HepG2 (cell line): ENCODE data around the gene CYP4F2. TPM values are rescaled to one million over a fixed set of nuclear protein-coding genes. Genes with fewer than 3 reads are reported as not detected.

ENCODE experiments used
- ATAC-seq: fragments of 200-7000 bp; cut with Tn5 transposase; 3 replicates; pipeline ENCODE4 v1.9.1; 2020; ENCODE audit warnings: mild to moderate bottlenecking, moderate library complexity
- BruUV-seq: library from RNA; stranded (reverse); fragments of 400-500 nt; replicated peaks from 2 replicates; lab custom pipeline; 2021; lab: Mats Ljungman, UMichigan
- CTCF ChIA-PET: fragments of 300-600 bp; formaldehyde crosslinking; extraction: SDS; loops from one replicate; lab custom pipeline; 2021; ENCODE audit warnings: low total read pairs, inconsistent platforms, low intra/inter-chr PET ratio; lab: Yijun Ruan, JAX
- POLR2A ChIA-PET: fragments of 350-600 bp; sonication (Branson Sonifier 250); formaldehyde crosslinking; loops from one replicate; lab custom pipeline; 2020; ENCODE audit warnings: antibody characterized with exemption, inconsistent platforms; lab: Yijun Ruan, JAX
- DNase-seq: peaks from one replicate; pipeline ENCODE4 v3.0.0-alpha.2; 2015; ENCODE audit warnings: low spot score
- FAIRE-seq: peaks from 3 replicates; lab custom pipeline; 2011; peaks lifted over from hg19 to GRCh38; lab: Jason Lieb, UNC
- H2AFZ ChIP-seq: one replicate; pipeline ENCODE4 v1.6.1; 2011; ENCODE audit warnings: low read length, inconsistent platforms
- H3K27ac ChIP-seq: fragments of 300-600 bp; 3 replicates; pipeline ENCODE4 v1.8.0; 2011; ENCODE audit warnings: mixed run types, mild to moderate bottlenecking, mixed read lengths, low read length, inconsistent platforms; ENCODE audit not compliant: insufficient read depth; ENCODE audit errors: extremely low read length
- H3K27me3 ChIP-seq, 2 experiments: fragments of 200-600 bp in 1 of 2; 2 replicates in 1 of 2; 3 replicates in 1 of 2; pipeline versions ENCODE4 v1.6.0 to v1.8.0; 2011; ENCODE audit warnings: low read length in 2 of 2, mild to moderate bottlenecking in 2 of 2, moderate library complexity in 2 of 2, inconsistent platforms in 1 of 2; ENCODE audit not compliant: insufficient read depth in 2 of 2, control insufficient read depth in 1 of 2
- H3K36me3 ChIP-seq, 2 experiments: fragments of 200-600 bp in 1 of 2; replicated peaks in 1 of 2; 2 replicates in 1 of 2; 3 replicates in 1 of 2; pipeline versions ENCODE4 v1.5.1 to v1.8.0; 2011; ENCODE audit warnings: low read length in 2 of 2, inconsistent platforms in 1 of 2; ENCODE audit not compliant: insufficient read depth in 2 of 2, control insufficient read depth in 1 of 2
- H3K4me1 ChIP-seq: 2 replicates; pipeline ENCODE4 v1.5.1; 2012; ENCODE audit warnings: low read length, inconsistent platforms; ENCODE audit not compliant: insufficient read depth
- H3K4me2 ChIP-seq: 2 replicates; pipeline ENCODE4 v1.6.0; 2011; ENCODE audit warnings: low read depth, low read length, inconsistent platforms
- H3K4me3 ChIP-seq, 3 experiments: fragments of 200-600 bp in 1 of 3; sonication (generic), shearing (Covaris generic) in 1 of 3; replicated peaks in 1 of 3; 2 replicates each; pipeline ENCODE4 v1.5.1; 2011 to 2016; ENCODE audit warnings: low read length in 3 of 3, inconsistent platforms in 2 of 3, low read depth in 2 of 3, mild to moderate bottlenecking in 2 of 3, control low read depth in 1 of 3, mixed read lengths in 1 of 3; ENCODE audit not compliant: insufficient read depth in 1 of 3
- H3K79me2 ChIP-seq: one replicate; pipeline ENCODE4 v1.6.1; 2011; ENCODE audit warnings: low read length, inconsistent platforms; ENCODE audit not compliant: insufficient read depth
- H3K9ac ChIP-seq: 2 replicates; pipeline ENCODE4 v1.6.0; 2011; ENCODE audit warnings: mild to moderate bottlenecking, low read depth, low read length, inconsistent platforms; ENCODE audit not compliant: insufficient read depth
- H3K9me3 ChIP-seq: 2 replicates; pipeline ENCODE4 v1.5.1; 2012; ENCODE audit warnings: mild to moderate bottlenecking, low read length
- H4K20me1 ChIP-seq: 2 replicates; pipeline ENCODE4 v1.6.0; 2011; ENCODE audit warnings: inconsistent platforms, mild to moderate bottlenecking, low read length, moderate library complexity; ENCODE audit not compliant: insufficient read depth
- CBX5 ChIP-seq: sonication (generic); formaldehyde crosslinking; IDR thresholded peaks from 2 replicates; pipeline ENCODE4 v1.4.0; 2020; ENCODE audit warnings: missing genetic modification reagents, borderline replicate concordance
- ELF3 ChIP-seq: IDR thresholded peaks from 2 replicates; pipeline ENCODE4 v1.6.1; 2016; ENCODE audit warnings: missing genetic modification reagents, missing compliant biosample characterization
- EZH2 ChIP-seq: conservative IDR thresholded peaks from 2 replicates; pipeline ENCODE4 v1.6.1; 2012; ENCODE audit warnings: mild to moderate bottlenecking, low read depth, low read length, moderate library complexity
- FOXM1 ChIP-seq: sonication (generic); formaldehyde crosslinking; IDR thresholded peaks from 2 replicates; pipeline ENCODE4 v1.5.0; 2020; ENCODE audit warnings: missing genetic modification reagents
- MLLT10 ChIP-seq: sonication (generic); formaldehyde crosslinking; IDR thresholded peaks from 2 replicates; pipeline ENCODE4 v1.4.0; 2020; ENCODE audit warnings: missing genetic modification reagents
- PITX1 ChIP-seq: sonication (generic); formaldehyde crosslinking; IDR thresholded peaks from 2 replicates; pipeline ENCODE4 v1.5.1; 2020; ENCODE audit warnings: mild to moderate bottlenecking, missing genetic modification reagents
- RFX3 ChIP-seq: IDR thresholded peaks from 2 replicates; pipeline ENCODE4 v1.6.1; 2016; ENCODE audit warnings: missing biosample characterization, missing genetic modification reagents
- RXRB ChIP-seq: IDR thresholded peaks from 2 replicates; pipeline ENCODE4 v1.6.1; 2016; ENCODE audit warnings: borderline replicate concordance, missing genetic modification reagents, missing compliant biosample characterization
- SP1 ChIP-seq, 2 experiments: fragments of 450-650 bp in 1 of 2; sonication (generic) in 1 of 2; formaldehyde crosslinking in 1 of 2; IDR thresholded peaks; 2 replicates each; pipeline versions ENCODE4 v1.4.0 to v1.6.1; 2016 to 2020; ENCODE audit warnings: missing genetic modification reagents in 1 of 2
- STAT6 ChIP-seq: sonication (generic); formaldehyde crosslinking; IDR thresholded peaks from 2 replicates; pipeline ENCODE4 v1.4.0; 2020; ENCODE audit warnings: missing genetic modification reagents, mild to moderate bottlenecking, borderline replicate concordance
- TRIM22 ChIP-seq: fragments of 450-650 bp; IDR thresholded peaks from 2 replicates; pipeline ENCODE4 v1.6.1; 2017
- ZFP36 ChIP-seq: fragments of 150-350 bp; IDR thresholded peaks from 2 replicates; pipeline ENCODE4 v1.6.1; 2018; ENCODE audit warnings: borderline replicate concordance, low read length, low read depth; ENCODE audit not compliant: partially characterized antibody
- ZNF20 ChIP-seq: sonication (generic); formaldehyde crosslinking; IDR thresholded peaks from 2 replicates; pipeline ENCODE4 v1.4.0; 2020; ENCODE audit warnings: mild to moderate bottlenecking, moderate library complexity, missing genetic modification reagents
- ZNF749 ChIP-seq: sonication (generic); formaldehyde crosslinking; IDR thresholded peaks from 2 replicates; pipeline ENCODE4 v1.8.0; 2022; ENCODE audit warnings: mild to moderate bottlenecking, missing genetic modification reagents, moderate library complexity, borderline replicate concordance
- ZNF780A ChIP-seq: sonication (generic); formaldehyde crosslinking; IDR thresholded peaks from 2 replicates; pipeline ENCODE4 v1.8.0; 2022; ENCODE audit warnings: mild to moderate bottlenecking, missing genetic modification reagents, moderate library complexity
- ZNF850 ChIP-seq: sonication (generic); formaldehyde crosslinking; conservative IDR thresholded peaks from 2 replicates; pipeline ENCODE4 v1.9.0; 2021; ENCODE audit warnings: mild to moderate bottlenecking, missing genetic modification reagents
- WGBS: methylation state at CpG from one replicate; pipeline ENCODE4 v1.1.6; 2017; ENCODE audit warnings: low lambda C conversion rate; 5-methylcytosine and 5-hydroxymethylcytosine counted together
- in situ Hi-C: cut with HindIII; loops from 2 replicates; pipeline ENCODE4 v1.10.0; 2017; ENCODE audit warnings: low pct_unique_long_range_greater_than_20kb; ENCODE audit not compliant: extremely low pct_ligation_motif_present
- intact Hi-C: fragments of 100-400 bp; cut with micrococcal nuclease; formaldehyde crosslinking; loops from one replicate; pipeline ENCODE4 v1.10.0; 2022; ENCODE audit not compliant: unreplicated experiment
- polyA plus RNA-seq, 8 experiments: library from polyadenylated mRNA; depleted of rRNA in 3 of 8; stranded (reverse) in 7 of 8; unstranded in 1 of 8; fragments of >200 nt; fragmentation: Illumina TruSeq in 4 of 8; extraction: Trizol in 4 of 8; gene quantifications; 2 replicates each; pipeline versions ENCODE4 v1.2.1 to v1.2.3, GENCODE V29; 2011 to 2016; ENCODE audit warnings: low read depth in 4 of 8, missing spikeins in 1 of 8, mixed read lengths in 1 of 8; ENCODE audit not compliant: insufficient read depth in 1 of 8
- total RNA-seq, 5 experiments: library from RNA; depleted of rRNA; stranded (reverse); fragments of >200 nt; fragmentation: Illumina TruSeq; extraction: Trizol; gene quantifications; 2 replicates each; pipeline ENCODE4 v1.2.3, GENCODE V29; 2016; ENCODE audit warnings: low read depth in 1 of 5

CYP4F2 gene
- total and polyA plus RNA-seq, 2 of the 13 experiments (the other 11 are each of a cell fraction or from before 2014, with no cell fraction given) = 3.7 to 3.9 TPM

GRCh38 chr19:15944401-15944800, 46.5 kb upstream of the CYP4F2 start:
- no peak overlapping the region for H2AFZ ChIP-seq
- H3K4me1 ChIP-seq = no peaks in the 10 kb centered on the region
- no peaks in the 10 kb centered on the region for H3K27me3 ChIP-seq
- FAIRE-seq (no peak), DNase-seq (no peak), ATAC-seq (no peak)
- H3K9ac ChIP-seq = no peak overlapping the region
- TF ChIP-seq ZNF850 (CRISPR knock-in tag) (peak; percentile 99), ZFP36 (no peak)
- WGBS = 2% methylated on average over 4 of the region's 4 CpGs
- no peaks in the 10 kb centered on the region for H3K36me3 ChIP-seq
- no TSS peak for BruUV-seq
- ChIA-PET POLR2A (no interaction called here), CTCF (no interaction called here)
- no peaks in the 10 kb centered on the region for H3K79me2 ChIP-seq
- intact Hi-C loops = no loop called here
- H3K4me3 ChIP-seq = no peak overlapping the region
- in situ Hi-C loops = no loop called here
- H3K4me2 ChIP-seq = no peak overlapping the region
- no peaks in the 10 kb centered on the region for H4K20me1 ChIP-seq
- H3K9me3 ChIP-seq = peaks cover 15% of the 10 kb centered on the region; the same call in 1 of the 2 replicates
- H3K27ac ChIP-seq = no peak overlapping the region

DNA sequence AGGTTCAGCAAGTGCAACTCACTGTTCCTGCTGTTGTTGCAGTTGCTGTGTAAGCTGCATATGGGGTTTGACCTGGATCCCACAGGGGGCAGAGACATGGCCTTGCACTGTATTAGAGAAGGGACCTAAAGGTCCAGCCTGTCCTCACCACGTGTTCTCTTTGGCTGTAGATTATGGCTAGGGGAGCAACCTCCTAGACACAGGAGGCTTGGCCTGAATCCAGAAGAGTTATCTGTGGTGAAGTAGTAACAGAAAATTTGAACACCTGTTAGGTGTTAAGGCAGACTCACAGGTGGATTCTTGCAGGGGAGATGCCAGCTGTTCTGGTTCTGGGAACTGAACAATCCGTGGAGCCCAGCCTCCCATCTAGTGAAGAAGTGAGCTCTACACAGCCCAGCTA, 39.9 kb upstream of the CYP4F2 start:
- Histone ChIP-seq H2AFZ (no peak overlapping the region), H3K4me3 (no peak overlapping the region), H3K27ac (no peak overlapping the region), H3K36me3 (no peaks in the 10 kb centered on the region), H3K9me3 (no peaks in the 10 kb centered on the region), H3K9ac (no peak overlapping the region), H3K79me2 (no peaks in the 10 kb centered on the region), H3K4me1 (peaks cover 12% of the 10 kb centered on the region), H4K20me1 (no peaks in the 10 kb centered on the region), H3K4me2 (no peak overlapping the region), H3K27me3 (no peaks in the 10 kb centered on the region)
- DNase-seq (no peak), ATAC-seq (no peak), FAIRE-seq (no peak)
- in situ Hi-C loops (no loop called here), intact Hi-C loops (no loop called here)
- 0% methylated on average over 2 of the region's 2 CpGs for WGBS
- ChIA-PET POLR2A (no interaction called here), CTCF (no interaction called here)
- BruUV-seq = no TSS peak
- TF ChIP-seq RXRB (CRISPR knock-in tag) = no peak
- TF ChIP-seq STAT6 (CRISPR knock-in tag) = no peak
- TF ChIP-seq TRIM22 = no peak
- TF ChIP-seq ZNF749 (CRISPR knock-in tag) = no peak
- no peak for TF ChIP-seq MLLT10 (CRISPR knock-in tag)
- no peak for TF ChIP-seq ZNF20
- no peak for TF ChIP-seq ELF3 (CRISPR knock-in tag)
- TF ChIP-seq PITX1 = no peak
- no peak for TF ChIP-seq EZH2
- no peak for TF ChIP-seq FOXM1 (CRISPR knock-in tag)
- TF ChIP-seq CBX5 = no peak
- no peak for TF ChIP-seq RFX3 (CRISPR knock-in tag)
- TF ChIP-seq SP1 (IDR thresholded peaks at IDR 0.05) = no peak
- TF ChIP-seq SP1 (CRISPR knock-in tag; IDR thresholded peaks at IDR 0.05) = no peak
- no peak for TF ChIP-seq ZNF780A (CRISPR knock-in tag)
